ENCODE data around the gene MRPL11.

DNA sequence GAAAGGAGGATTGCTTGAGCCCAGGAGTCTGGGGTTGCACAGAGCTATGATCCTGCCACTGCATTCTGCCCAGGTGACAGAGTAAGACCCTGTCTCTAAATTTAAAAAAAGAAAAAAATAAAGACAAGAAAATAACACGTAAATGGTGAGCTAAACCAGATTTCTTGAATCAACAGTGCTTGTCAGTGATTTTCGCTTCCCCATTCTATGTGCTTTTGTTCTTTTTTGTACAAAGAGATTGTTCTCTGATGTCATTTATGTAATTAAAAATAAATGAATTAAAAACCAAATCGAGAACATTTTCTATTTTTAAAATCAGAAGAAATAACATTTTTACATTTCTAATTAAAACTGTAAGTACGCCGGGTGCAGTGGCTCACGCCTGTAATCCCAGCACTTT lies 47.3 kb downstream of the MRPL11 start:
- TF ChIP-seq MYC (IDR thresholded peaks at IDR 0.05; ENCODE audit: low read depth, low read length) (no peak), POLR2A (IDR thresholded peaks at IDR 0.05; ENCODE audit: extremely low read depth, insufficient read length) (no peak)
